ENCODE measurements around the gene IGFL1.
"Not testable (repeated sequence)": the region's sequence is repeated elsewhere in the genome, so short reads cannot be mapped to it uniquely, and the experiment has no call there.

The IGFL1 gene

DNA sequence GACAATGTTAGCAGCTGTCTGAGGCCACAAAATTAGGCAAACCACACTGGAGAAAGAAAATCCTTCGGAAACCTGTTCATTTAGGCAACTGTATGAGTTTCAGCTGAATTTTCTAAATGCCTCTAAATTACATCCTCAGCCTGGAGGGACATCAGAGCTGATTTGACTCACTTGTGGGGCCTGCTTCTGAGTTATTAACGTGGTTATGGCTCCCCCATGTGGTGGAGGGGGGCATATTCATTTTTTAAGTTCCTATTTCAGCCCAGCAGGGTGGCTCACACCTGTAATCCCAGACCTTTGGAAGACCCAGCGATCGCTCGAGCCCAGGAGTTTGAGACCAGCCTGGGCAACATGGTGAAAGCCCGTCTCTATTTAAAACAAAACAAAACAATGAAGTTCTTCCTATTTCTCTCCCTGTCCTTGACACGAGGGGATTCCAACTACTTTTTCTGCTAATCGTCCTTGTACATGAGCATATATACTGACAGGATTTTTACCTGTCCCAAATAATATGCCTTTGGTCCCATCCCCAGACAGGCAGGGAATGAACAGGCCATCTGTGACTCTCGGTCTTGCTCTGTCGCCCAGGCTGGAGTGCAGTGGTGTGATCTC lies 35.8 kb downstream of the IGFL1 start:
- ChIA-PET POLR2A (interaction anchor here (1.4 kb wide), 1 partner anchor 237 kb away, joined by 4 read pairs; no protein-coding TSS in a partner anchor), CTCF (interaction anchor here (0.6 to 15.4 kb wide), 44 partner anchors 8 to 402 kb away, joined by 3 to 485 read pairs (median 4); partner anchors contain the start of genes FOXA3, IGFL3 and PGLYRP1)
- no peak for DNase-seq (ENCODE audit: low read depth, low spot score)

DNA sequence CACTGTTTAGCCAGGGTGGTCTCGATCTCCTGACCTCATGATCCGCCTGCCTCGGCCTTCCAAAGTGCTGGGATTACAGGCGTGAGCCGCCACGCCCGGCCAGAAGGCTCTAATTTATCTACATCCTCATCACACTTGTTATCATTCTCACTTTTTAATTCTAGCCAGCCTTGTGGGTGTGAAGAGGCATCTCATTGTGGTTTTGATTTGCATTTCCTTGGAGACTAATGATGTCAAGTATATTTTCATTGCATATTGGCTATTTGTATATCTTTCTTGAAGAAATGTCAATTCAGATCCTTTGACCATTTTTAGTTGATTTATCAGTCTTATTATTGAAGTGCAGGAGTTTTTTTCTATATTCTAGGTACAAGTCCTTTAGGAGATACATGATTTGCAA lies 39.6 kb downstream of the IGFL1 start:
- ChIA-PET POLR2A (no interaction called here), CTCF (interaction anchor here (0.7 to 15.4 kb wide), 9 partner anchors 13 to 260 kb away, joined by 3 to 485 read pairs (median 5); partner anchors contain the start of gene PGLYRP1)
- DNase-seq (ENCODE audit: low read depth, low spot score) = no peak
- TF ChIP-seq, protein P1, sequence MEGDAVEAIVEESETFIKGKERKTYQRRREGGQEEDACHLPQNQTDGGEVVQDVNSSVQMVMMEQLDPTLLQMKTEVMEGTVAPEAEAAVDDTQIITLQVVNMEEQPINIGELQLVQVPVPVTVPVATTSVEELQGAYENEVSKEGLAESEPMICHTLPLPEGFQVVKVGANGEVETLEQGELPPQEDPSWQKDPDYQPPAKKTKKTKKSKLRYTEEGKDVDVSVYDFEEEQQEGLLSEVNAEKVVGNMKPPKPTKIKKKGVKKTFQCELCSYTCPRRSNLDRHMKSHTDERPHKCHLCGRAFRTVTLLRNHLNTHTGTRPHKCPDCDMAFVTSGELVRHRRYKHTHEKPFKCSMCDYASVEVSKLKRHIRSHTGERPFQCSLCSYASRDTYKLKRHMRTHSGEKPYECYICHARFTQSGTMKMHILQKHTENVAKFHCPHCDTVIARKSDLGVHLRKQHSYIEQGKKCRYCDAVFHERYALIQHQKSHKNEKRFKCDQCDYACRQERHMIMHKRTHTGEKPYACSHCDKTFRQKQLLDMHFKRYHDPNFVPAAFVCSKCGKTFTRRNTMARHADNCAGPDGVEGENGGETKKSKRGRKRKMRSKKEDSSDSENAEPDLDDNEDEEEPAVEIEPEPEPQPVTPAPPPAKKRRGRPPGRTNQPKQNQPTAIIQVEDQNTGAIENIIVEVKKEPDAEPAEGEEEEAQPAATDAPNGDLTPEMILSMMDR (IDR thresholded peaks at IDR 0.05; ENCODE audit: insufficient read depth, low read length, missing control alignments) = no peak
- no peak overlapping the region for H3K4me3 ChIP-seq (ENCODE audit: low read depth, low read length)

More for the DNA sequence above, 35.8 kb downstream of the IGFL1 start:
- H3K4me3 ChIP-seq (ENCODE audit: low read depth, low read length) = no peak overlapping the region
- TF ChIP-seq, protein P1 (IDR thresholded peaks at IDR 0.05; ENCODE audit: insufficient read depth, low read length, missing control alignments) = peak; percentile 49

DNA sequence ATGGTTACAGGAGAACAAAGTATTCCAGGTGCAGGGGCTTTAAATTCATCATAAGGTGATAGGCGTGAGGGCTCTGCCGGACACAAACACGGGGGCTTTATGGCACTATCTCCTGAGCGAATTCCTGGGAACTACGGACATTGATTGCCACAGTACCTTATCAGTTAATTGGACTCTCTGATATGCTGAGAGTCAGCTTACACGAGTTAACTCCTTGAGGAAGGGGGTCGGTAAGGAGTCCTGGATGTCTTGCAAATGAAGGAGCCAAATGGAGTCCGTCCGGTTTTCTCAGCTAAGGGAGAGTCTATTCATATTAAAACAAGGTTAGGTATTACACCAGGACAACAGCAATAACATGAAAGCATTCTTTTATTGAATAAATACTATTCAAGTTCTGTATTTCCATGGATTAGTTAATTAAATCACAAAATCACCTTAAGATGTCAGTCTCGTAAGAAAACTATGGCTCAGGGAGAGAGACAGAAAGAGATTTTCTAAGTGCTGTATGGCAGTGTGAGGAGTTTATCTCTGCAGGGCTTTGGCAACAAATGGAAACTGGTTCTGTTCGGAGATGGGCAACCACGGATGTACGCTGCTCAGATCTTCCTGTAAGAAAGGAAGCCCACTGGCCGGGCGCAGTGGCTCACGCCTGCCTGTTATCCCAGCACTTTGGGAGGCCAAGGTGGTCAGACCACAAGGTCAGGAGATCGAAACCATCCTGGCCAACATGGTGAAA lies 41.1 kb downstream of the IGFL1 start:
- ChIA-PET POLR2A (no interaction called here), CTCF (interaction anchor here (1.0 to 15.4 kb wide), 6 partner anchors 10 to 251 kb away, joined by 3 to 485 read pairs (median 8); partner anchors contain the start of gene PGLYRP1)
- H3K4me3 ChIP-seq (ENCODE audit: low read depth, low read length) = no peak overlapping the region
- DNase-seq (ENCODE audit: low read depth, low spot score) = no peak
- TF ChIP-seq, protein P1 (IDR thresholded peaks at IDR 0.05; ENCODE audit: insufficient read depth, low read length, missing control alignments) = no peak

DNA sequence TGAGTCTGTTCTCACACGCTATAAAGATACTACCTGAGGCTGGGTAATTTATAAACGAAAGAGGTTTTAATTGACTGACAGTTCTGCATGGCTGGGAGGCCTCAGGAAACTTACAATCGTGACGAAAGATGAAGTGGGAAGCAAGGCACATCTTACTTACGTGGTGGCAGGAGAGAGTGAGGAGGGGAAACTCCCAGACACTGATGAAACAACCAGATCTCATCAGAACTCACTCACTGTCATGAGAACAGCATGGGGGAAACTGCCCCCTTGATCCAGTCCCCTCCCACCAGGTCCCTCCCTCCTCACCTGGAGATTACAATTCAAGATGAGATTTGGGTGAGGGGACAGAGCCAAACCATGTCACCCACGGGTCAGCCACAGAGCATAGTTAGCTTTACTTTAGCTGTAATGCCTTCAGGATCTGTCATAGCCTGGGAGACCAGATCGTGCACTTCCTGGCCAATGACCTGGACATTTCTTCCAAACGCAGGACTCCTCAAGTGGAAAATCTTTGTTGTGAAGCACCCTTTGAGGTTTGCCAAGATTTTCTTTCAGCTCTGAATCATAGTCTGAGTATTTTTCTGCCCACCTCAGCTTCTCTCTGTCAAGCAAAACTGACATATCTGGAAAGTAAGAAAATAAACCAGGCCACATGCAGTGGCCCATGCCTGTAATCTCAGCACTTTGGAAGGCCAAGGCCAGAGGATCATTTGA lies 42.1 kb downstream of the IGFL1 start:
- TF ChIP-seq, protein P1 (IDR thresholded peaks at IDR 0.05; ENCODE audit: insufficient read depth, low read length, missing control alignments) = no peak
- ChIA-PET CTCF (interaction anchor here (0.6 to 1.9 kb wide), 10 partner anchors 9 to 272 kb away, joined by 3 to 16 read pairs (median 4); partner anchors contain the start of gene PPP5C), POLR2A (interaction anchor here (0.6 to 1.3 kb wide), 3 partner anchors 130 to 189 kb away, joined by 3 to 4 read pairs (median 4); partner anchors contain the start of gene CCDC8)
- DNase-seq (ENCODE audit: low read depth, low spot score) = peak; percentile 55
- H3K4me3 ChIP-seq (ENCODE audit: low read depth, low read length) = no peak overlapping the region

DNA sequence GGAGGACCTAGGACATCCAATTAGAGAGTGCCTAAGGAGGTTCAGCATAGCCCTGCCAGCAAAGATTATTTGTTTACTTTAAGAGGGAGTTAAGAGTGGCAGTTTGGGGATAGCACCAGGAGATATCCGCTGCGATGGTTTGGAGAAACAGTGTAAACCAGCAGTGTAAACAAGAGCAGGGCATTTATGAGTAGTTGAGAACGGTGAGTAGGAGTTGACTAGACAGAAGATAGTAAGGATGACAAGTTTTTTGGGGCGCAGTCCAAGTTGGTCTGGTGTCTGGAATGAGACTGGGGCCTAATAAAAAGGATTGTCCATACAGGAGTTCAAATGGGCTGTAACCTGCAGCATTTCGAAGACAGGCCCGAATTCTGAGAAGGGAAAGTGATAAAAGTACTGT lies 44.4 kb downstream of the IGFL1 start:
- POLR2A ChIA-PET = not testable (repeated sequence)

DNA sequence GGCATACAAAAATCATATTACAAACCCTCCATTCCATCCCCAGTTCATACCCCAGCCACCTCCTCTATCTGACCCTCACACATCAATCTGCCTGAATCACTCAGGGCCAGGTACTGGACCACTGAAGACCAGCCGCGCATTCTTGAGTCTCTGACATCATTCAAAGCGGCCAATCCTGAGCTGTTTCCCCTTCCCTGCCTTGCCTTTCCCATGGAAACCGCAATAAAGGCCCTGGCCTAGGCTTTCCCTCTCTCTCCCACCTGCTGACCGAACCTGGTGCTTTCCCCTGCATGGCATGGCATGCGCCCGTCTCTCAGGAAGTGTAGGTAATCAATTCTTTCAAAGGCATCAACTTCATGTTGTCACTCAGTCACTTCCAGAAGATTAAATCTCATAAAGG lies 49.6 kb downstream of the IGFL1 start:
- POLR2A ChIA-PET = no interaction called here

More for the DNA sequence above, 44.4 kb downstream of the IGFL1 start:
- DNase-seq (ENCODE audit: low read depth, low spot score); H3K4me3 ChIP-seq (ENCODE audit: low read depth, low read length); CTCF ChIA-PET: not testable (repeated sequence)

More for the DNA sequence above, 49.6 kb downstream of the IGFL1 start:
- TF ChIP-seq, protein P1 (IDR thresholded peaks at IDR 0.05; ENCODE audit: insufficient read depth, low read length, missing control alignments) = no peak
- H3K4me3 ChIP-seq (ENCODE audit: low read depth, low read length) = no peak overlapping the region
- CTCF ChIA-PET = interaction anchor here (0.7 to 7.7 kb wide), 15 partner anchors 7 to 262 kb away, joined by 3 to 86 read pairs (median 8); partner anchors contain the start of gene PPP5C
- no peak for DNase-seq (ENCODE audit: low read depth, low spot score)
